MM.1S (cell line): Measurements from ENCODE around the gene GNPDA2.

Experiments
- DNase-seq: peaks from one replicate; pipeline ENCODE4 v3.0.0-alpha.2; 2015
- H2AFZ ChIP-seq: fragments of 300-600 bp; sonication (generic); 2 replicates; pipeline ENCODE4 v1.6.0; 2016; ENCODE audit warnings: antibody characterized with exemption, low read length
- H3F3A ChIP-seq: fragments of 300-600 bp; sonication (generic); 2 replicates; pipeline ENCODE4 v1.6.1; 2016; ENCODE audit warnings: mild to moderate bottlenecking, antibody characterized with exemption, low read length, moderate library complexity, mixed read lengths; ENCODE audit not compliant: insufficient read depth
- H3K27ac ChIP-seq: fragments of 300-600 bp; sonication (generic); 2 replicates; pipeline ENCODE4 v1.5.1; 2016; ENCODE audit warnings: mild to moderate bottlenecking, low read length
- H3K27me3 ChIP-seq: fragments of 300-600 bp; sonication (generic); replicated peaks from 2 replicates; pipeline ENCODE4 v1.6.0; 2016; ENCODE audit warnings: low read length; ENCODE audit not compliant: insufficient read depth
- H3K36me3 ChIP-seq: fragments of 300-600 bp; sonication (generic); replicated peaks from 2 replicates; pipeline ENCODE4 v1.6.1; 2016; ENCODE audit warnings: mild to moderate bottlenecking, low read length, mixed read lengths; ENCODE audit not compliant: insufficient read depth
- H3K4me1 ChIP-seq: fragments of 300-600 bp; sonication (generic); 2 replicates; pipeline ENCODE4 v1.6.1; 2016; ENCODE audit warnings: low read length, mixed read lengths
- H3K4me2 ChIP-seq: fragments of 300-600 bp; sonication (generic); 2 replicates; pipeline ENCODE4 v1.6.0; 2016; ENCODE audit warnings: low read depth, low read length
- H3K4me3 ChIP-seq: fragments of 300-600 bp; sonication (generic); 2 replicates; pipeline ENCODE4 v1.5.1; 2016; ENCODE audit warnings: low read length, mixed read lengths
- H3K79me2 ChIP-seq: fragments of 300-600 bp; sonication (generic); 2 replicates; pipeline ENCODE4 v1.6.1; 2016; ENCODE audit warnings: mixed run types, low read length, mixed read lengths
- H3K9ac ChIP-seq: fragments of 300-600 bp; sonication (generic); 2 replicates; pipeline ENCODE4 v1.6.1; 2016; ENCODE audit warnings: low read length, mixed read lengths
- H3K9me2 ChIP-seq: fragments of 300-600 bp; sonication (generic); replicated peaks from 2 replicates; pipeline ENCODE4 v1.6.1; 2016; ENCODE audit warnings: mild to moderate bottlenecking, low read length, mixed read lengths; ENCODE audit not compliant: insufficient read depth
- H3K9me3 ChIP-seq: fragments of 300-600 bp; sonication (generic); replicated peaks from 2 replicates; pipeline ENCODE4 v1.6.1; 2016; ENCODE audit warnings: mild to moderate bottlenecking, low read length, mixed read lengths; ENCODE audit not compliant: insufficient read depth
- H4K20me1 ChIP-seq: fragments of 300-600 bp; sonication (generic); 2 replicates; pipeline ENCODE4 v1.6.1; 2016; ENCODE audit warnings: mild to moderate bottlenecking, low read length, moderate library complexity, mixed read lengths; ENCODE audit not compliant: insufficient read depth
- CTCF ChIP-seq: fragments of 300-600 bp; sonication (generic); IDR thresholded peaks from 2 replicates; pipeline ENCODE4 v1.5.1; 2016; ENCODE audit warnings: antibody characterized with exemption, low read length, mixed read lengths
- EZH2 ChIP-seq: fragments of 300-600 bp; sonication (generic); optimal IDR thresholded peaks from 2 replicates; pipeline ENCODE3; 2017; ENCODE audit warnings: low read depth, mild to moderate bottlenecking, antibody characterized with exemption, low read length, mixed read lengths
- EZH2phosphoT487 ChIP-seq: fragments of 300-600 bp; sonication (generic); IDR thresholded peaks from 2 replicates; pipeline ENCODE4 v1.6.1; 2018; ENCODE audit warnings: antibody characterized with exemption, low read length

Gene GNPDA2

DNA sequence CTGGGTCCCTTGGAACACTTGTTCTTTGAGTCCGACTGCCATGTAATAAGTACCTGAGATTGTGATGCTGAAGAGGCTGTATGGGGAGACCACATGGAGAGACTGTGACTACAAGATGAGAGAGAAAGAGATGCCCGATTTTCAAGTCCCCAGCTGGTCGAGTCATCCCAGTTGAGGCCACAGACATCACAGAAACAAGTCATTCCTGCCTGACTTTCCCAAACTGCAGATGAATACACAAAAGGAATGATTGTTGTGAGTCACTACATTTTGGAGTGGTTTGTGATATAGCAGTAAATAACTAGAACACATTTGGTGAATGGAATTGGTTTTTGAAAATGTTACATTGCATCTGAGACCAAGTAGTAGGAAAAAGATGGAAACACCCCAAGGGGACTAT is 66.0 kb downstream of the GNPDA2 start:
- no peak overlapping the region for H3K4me2 ChIP-seq
- H3F3A ChIP-seq, result no peaks in the 10 kb centered on the region
- H4K20me1 ChIP-seq, result no peaks in the 10 kb centered on the region
- H3K79me2 ChIP-seq, result no peaks in the 10 kb centered on the region
- no peaks in the 10 kb centered on the region for H3K4me1 ChIP-seq
- no peak overlapping the region for H3K4me3 ChIP-seq
- H3K27ac ChIP-seq, result no peak overlapping the region
- H3K36me3 ChIP-seq, result no peaks in the 10 kb centered on the region
- H3K9me3 ChIP-seq, result no peaks in the 10 kb centered on the region
- no peaks in the 10 kb centered on the region for H3K9me2 ChIP-seq
- TF ChIP-seq CTCF, result no peak
- TF ChIP-seq EZH2, result no peak
- TF ChIP-seq EZH2phosphoT487, result no peak
- H2AFZ ChIP-seq, result no peak overlapping the region
- no peak for DNase-seq
- no peaks in the 10 kb centered on the region for H3K27me3 ChIP-seq
- H3K9ac ChIP-seq, result no peak overlapping the region

DNA sequence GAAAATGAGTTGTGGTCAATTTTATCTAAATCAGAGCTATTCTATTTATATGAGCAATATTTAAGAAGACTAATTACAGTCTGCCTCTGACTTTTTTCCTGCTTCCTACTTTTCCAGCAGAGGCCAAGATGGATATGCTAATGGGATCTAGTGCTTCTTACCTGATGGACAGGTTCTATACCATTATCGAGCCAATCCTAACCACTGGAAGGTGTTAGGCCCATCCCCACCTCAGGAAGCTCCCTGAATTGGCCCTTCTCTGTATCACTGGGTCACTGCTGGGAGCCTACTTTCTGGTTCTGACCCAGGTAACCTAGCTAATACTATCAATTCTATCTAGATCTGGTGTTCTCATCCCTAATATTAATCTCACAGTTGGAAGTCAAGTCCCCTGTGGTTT is 74.4 kb downstream of the GNPDA2 start:
- Histone ChIP-seq H3K36me3 (no peaks in the 10 kb centered on the region), H3K79me2 (no peaks in the 10 kb centered on the region), H3K4me1 (no peaks in the 10 kb centered on the region), H2AFZ (no peak overlapping the region), H3K9me2 (no peaks in the 10 kb centered on the region), H3K27me3 (no peaks in the 10 kb centered on the region), H4K20me1 (no peaks in the 10 kb centered on the region), H3F3A (no peaks in the 10 kb centered on the region), H3K9ac (no peak overlapping the region), H3K27ac (no peak overlapping the region), H3K9me3 (no peaks in the 10 kb centered on the region), H3K4me3 (no peak overlapping the region), H3K4me2 (no peak overlapping the region)
- TF ChIP-seq CTCF (no peak), EZH2 (no peak), EZH2phosphoT487 (no peak)
- no peak for DNase-seq
